HUES6 (cell line): ENCODE measurements around the gene TTC28.
"Not testable (repeated sequence)": the region's sequence is repeated elsewhere in the genome, so short reads cannot be mapped to it uniquely, and the experiment has no call there.

Source experiments
- H3K27ac ChIP-seq: 2 replicates; pipeline ENCODE4 v1.7.0; 2013; ENCODE audit warnings: low read depth, mild to moderate bottlenecking, low read length, inconsistent platforms
- H3K27me3 ChIP-seq: 2 replicates; pipeline ENCODE4 v1.6.1; 2013; ENCODE audit warnings: low read length; ENCODE audit not compliant: control insufficient read depth, insufficient read depth
- H3K36me3 ChIP-seq: 2 replicates; pipeline ENCODE4 v1.6.1; 2013; ENCODE audit warnings: low read length; ENCODE audit not compliant: control insufficient read depth, insufficient read depth
- H3K4me1 ChIP-seq: 2 replicates; pipeline ENCODE4 v1.6.1; 2013; ENCODE audit warnings: low read length; ENCODE audit not compliant: control insufficient read depth, insufficient read depth
- H3K4me3 ChIP-seq: 2 replicates; pipeline ENCODE4 v1.5.1; 2013; ENCODE audit warnings: low read depth, low read length
- H3K9ac ChIP-seq: one replicate; pipeline ENCODE4 v1.6.1; 2013; ENCODE audit warnings: mild to moderate bottlenecking, low read length
- H3K9me3 ChIP-seq: 2 replicates; pipeline ENCODE4 v1.6.1; 2013; ENCODE audit warnings: low read depth, low read length; ENCODE audit not compliant: control insufficient read depth, insufficient read depth

Gene TTC28

GRCh38 chr22:28576162-28576561 is 103.5 kb downstream of the TTC28 start:
- no peak overlapping the region for H3K27ac ChIP-seq
- no peaks in the 10 kb centered on the region for H3K9me3 ChIP-seq
- no peak overlapping the region for H3K4me3 ChIP-seq
- no peaks in the 10 kb centered on the region for H3K4me1 ChIP-seq
- H3K9ac ChIP-seq, result no peak overlapping the region
- no peaks in the 10 kb centered on the region for H3K36me3 ChIP-seq
- H3K27me3 ChIP-seq, result no peaks in the 10 kb centered on the region

DNA sequence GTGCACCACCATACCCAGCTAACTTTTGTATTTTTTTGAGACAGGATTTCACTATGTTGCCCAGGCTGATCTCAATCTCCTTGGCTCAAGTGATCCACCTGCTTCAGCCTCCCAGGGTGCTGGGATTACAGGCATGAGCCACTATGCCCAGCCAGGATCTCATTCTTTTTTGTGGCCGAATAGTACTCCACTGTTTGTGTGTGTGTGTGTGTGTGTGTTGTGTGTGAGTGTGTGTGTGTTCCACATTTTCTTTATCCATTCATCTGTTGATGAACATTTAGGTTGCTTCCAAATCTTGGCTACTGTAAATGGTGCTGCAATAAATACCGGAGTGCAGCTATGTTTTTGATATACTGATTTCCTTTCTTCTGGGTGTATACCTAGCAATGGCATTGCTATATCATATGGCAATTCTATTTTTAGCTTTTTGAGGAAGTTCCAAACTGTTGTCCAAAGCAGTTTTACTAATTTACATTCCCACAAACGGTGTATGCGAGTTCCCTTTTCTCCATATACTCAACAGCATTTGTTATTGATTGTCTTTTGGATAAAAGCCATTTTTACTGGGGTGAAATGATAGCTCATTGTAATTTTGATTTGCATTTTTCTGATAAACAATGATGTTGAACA is 105.4 kb downstream of the TTC28 start:
- no peaks in the 10 kb centered on the region for H3K9me3 ChIP-seq
- no peaks in the 10 kb centered on the region for H3K36me3 ChIP-seq
- no peaks in the 10 kb centered on the region for H3K4me1 ChIP-seq
- H3K27me3 ChIP-seq, result no peaks in the 10 kb centered on the region
- H3K4me3 ChIP-seq, result no peak overlapping the region
- H3K27ac ChIP-seq, result no peak overlapping the region
- no peak overlapping the region for H3K9ac ChIP-seq

- no peaks in the 10 kb centered on the region for H3K27me3 ChIP-seq
Measured at GRCh38 chr22:28570696-28571373, 108.8 kb downstream of the TTC28 start.

DNA sequence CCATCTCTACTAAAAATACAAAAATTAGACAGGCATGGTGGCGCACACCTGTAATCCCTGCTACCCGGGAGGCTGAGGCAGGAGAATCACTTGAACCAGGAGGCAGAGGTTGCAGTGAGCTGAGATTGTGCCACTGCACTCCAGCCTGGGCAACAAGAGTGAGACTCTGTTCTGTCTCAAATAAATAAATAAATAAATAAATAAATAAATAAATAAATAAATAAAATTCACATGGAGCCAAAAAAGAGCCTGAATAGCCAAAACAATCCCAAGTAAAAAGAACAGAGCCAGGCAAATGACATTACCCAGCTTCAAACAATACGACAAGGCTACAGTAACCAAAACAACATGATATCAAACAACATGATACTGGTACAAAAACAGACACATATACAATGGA is 110.7 kb downstream of the TTC28 start:
- H3K9ac ChIP-seq, H3K27me3 ChIP-seq, H3K4me3 ChIP-seq, H3K27ac ChIP-seq, H3K36me3 ChIP-seq, H3K9me3 ChIP-seq, H3K4me1 ChIP-seq: not testable (repeated sequence)

More at GRCh38 chr22:28570696-28571373, 108.8 kb downstream of the TTC28 start:
- Histone ChIP-seq H3K36me3 (no peaks in the 10 kb centered on the region), H3K4me3 (no peak overlapping the region), H3K9me3 (no peaks in the 10 kb centered on the region), H3K4me1 (no peaks in the 10 kb centered on the region), H3K9ac (no peak overlapping the region), H3K27ac (no peak overlapping the region)

DNA sequence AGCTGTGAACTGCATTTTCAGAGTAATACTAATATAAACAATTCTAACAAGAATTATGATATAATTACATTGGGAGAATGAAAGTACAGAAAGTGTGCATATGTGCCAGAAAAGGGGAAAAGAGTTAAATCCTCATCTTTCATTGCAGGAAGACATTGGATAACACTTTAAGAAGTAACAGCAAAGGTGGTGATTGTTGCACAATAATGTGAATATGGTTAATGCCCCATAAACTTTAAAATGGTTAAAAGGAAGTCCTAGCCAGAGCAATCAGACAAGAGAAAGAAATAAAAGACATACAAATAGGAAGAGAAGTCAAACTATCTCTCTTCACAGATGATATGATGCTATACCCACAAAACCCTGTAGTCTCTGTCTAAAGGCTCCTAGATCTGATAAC is 111.5 kb downstream of the TTC28 start:
- no peaks in the 10 kb centered on the region for H3K4me1 ChIP-seq
- H3K4me3 ChIP-seq, result no peak overlapping the region

GRCh38 chr22:28566920-28567499 is 112.6 kb downstream of the TTC28 start:
- not testable (repeated sequence) for H3K27ac ChIP-seq, H3K9ac ChIP-seq, H3K27me3 ChIP-seq, H3K9me3 ChIP-seq, H3K4me1 ChIP-seq, H3K4me3 ChIP-seq, H3K36me3 ChIP-seq

More for the DNA sequence above, 111.5 kb downstream of the TTC28 start:
- H3K9ac ChIP-seq, result no peak overlapping the region
- H3K36me3 ChIP-seq, result no peaks in the 10 kb centered on the region
- no peaks in the 10 kb centered on the region for H3K9me3 ChIP-seq
- no peaks in the 10 kb centered on the region for H3K27me3 ChIP-seq
- no peak overlapping the region for H3K27ac ChIP-seq

GRCh38 chr22:28563636-28564035 is 116.0 kb downstream of the TTC28 start:
- Histone ChIP-seq H3K4me3 (no peak overlapping the region), H3K9ac (no peak overlapping the region), H3K27ac (no peak overlapping the region), H3K4me1 (no peaks in the 10 kb centered on the region; the same call in 1 of the 2 replicates), H3K27me3 (no peaks in the 10 kb centered on the region), H3K9me3 (no peaks in the 10 kb centered on the region), H3K36me3 (no peaks in the 10 kb centered on the region)

DNA sequence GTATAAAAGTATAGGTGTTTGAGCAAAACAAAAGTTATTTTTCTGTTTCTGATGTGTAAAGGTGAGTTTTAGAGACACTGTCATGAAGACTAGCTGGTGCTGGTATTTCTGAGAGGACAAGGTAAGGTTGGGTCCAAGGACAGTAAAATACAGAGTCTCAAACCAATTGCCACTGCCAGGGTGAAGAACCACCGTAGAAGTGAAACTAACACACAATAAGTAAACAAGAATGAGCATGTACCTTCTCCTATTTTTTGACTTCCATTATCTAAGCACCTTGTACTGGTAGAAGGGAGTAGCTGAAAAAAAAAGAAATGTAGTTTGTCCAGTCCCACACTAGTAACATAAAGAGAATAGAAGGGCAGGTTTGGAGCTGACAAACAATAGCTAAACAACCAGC is 117.3 kb downstream of the TTC28 start:
- Histone ChIP-seq H3K4me3 (no peak overlapping the region), H3K27me3 (no peaks in the 10 kb centered on the region), H3K4me1 (no peaks in the 10 kb centered on the region; the same call in 1 of the 2 replicates), H3K36me3 (no peaks in the 10 kb centered on the region), H3K9ac (no peak overlapping the region), H3K9me3 (no peaks in the 10 kb centered on the region), H3K27ac (no peak overlapping the region)

- not testable (repeated sequence) for H3K36me3 ChIP-seq, H3K27me3 ChIP-seq, H3K9ac ChIP-seq, H3K27ac ChIP-seq, H3K4me3 ChIP-seq, H3K9me3 ChIP-seq, H3K4me1 ChIP-seq
Measured at GRCh38 chr22:28560743-28561101, 118.9 kb downstream of the TTC28 start.

DNA sequence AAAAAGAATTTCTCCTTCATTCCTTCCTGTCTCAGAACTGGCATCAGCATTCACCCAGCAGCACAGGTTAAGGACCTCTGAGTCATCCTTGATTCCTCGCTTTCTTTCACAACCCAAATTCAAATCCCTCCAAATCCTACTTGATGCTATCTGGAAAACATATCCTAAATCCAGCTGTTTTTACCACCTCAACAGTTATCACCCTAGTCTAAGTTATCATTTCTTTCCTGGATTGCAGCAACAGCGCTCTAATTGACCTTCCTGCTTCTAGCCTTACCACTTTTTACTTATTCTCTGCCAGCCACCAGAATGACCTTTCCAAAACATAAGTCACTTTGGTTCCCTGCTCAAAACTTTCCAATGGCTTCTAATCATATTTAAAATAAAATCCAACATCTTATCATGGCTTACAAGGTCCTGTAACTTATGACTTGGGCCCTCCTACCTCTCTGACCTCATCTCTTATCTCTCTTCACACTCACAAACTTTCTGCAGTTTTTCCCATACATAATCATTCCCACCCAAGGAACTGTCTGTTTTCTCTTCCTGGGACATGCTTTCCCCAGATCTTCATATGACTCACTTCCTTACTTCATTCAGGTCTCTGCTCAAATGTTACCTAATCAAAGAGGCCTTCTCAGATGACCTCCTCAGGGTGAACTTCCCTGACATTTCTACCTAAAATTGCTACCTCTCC is 119.4 kb downstream of the TTC28 start:
- H3K27me3 ChIP-seq, result no peaks in the 10 kb centered on the region
- no peaks in the 10 kb centered on the region for H3K36me3 ChIP-seq
- no peaks in the 10 kb centered on the region; the same call in 1 of the 2 replicates for H3K4me1 ChIP-seq
- H3K9me3 ChIP-seq, result peaks cover 3% of the 10 kb centered on the region; the same call in 1 of the 2 replicates
- no peak overlapping the region for H3K9ac ChIP-seq
- H3K27ac ChIP-seq, result no peak overlapping the region
- H3K4me3 ChIP-seq, result no peak overlapping the region

DNA sequence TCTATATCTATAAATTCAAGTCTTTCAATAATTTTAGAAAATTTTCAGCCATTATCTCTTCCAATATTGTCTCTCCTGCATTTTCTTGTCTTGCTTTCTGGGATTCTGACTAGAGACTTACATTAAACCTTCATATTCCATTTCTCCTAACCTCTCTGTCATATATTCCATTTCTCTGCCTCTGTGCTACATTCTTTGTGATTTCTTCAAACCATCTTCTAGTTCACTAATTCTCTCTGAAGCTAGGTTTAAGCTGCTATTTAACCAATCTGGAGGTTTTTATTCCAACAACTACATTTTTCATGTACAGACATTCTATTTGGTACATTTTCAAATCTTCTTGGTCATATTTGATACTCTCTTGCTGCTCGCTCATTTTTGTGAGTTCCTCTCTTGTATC is 122.5 kb downstream of the TTC28 start:
- no peak overlapping the region for H3K27ac ChIP-seq
- H3K9me3 ChIP-seq, result peaks cover 8% of the 10 kb centered on the region; the same call in 1 of the 2 replicates
- H3K27me3 ChIP-seq, result no peaks in the 10 kb centered on the region
- H3K9ac ChIP-seq, result no peak overlapping the region
- no peaks in the 10 kb centered on the region for H3K36me3 ChIP-seq
- no peak overlapping the region for H3K4me3 ChIP-seq
- no peaks in the 10 kb centered on the region; the same call in 1 of the 2 replicates for H3K4me1 ChIP-seq
